DND-41 (cell line): Measurements from ENCODE around the gene PRR7.

ENCODE experiments used
- ATAC-seq: fragments of 200-7000 bp; cut with Tn5 transposase; 3 replicates; pipeline ENCODE4 v1.9.1; 2021; ENCODE audit warnings: low read depth; ENCODE audit not compliant: insufficient read depth
- DNase-seq: peaks from one replicate; pipeline ENCODE4 v3.0.0-alpha.2; 2020
- H2AFZ ChIP-seq: 2 replicates; pipeline ENCODE4 v1.6.0; 2012; ENCODE audit warnings: low read depth, low read length
- H3K27ac ChIP-seq: 2 replicates; pipeline ENCODE4 v1.5.1; 2012; ENCODE audit warnings: low read length, inconsistent platforms
- H3K27me3 ChIP-seq: fragments of 200-600 bp; sonication (generic); 2 replicates; pipeline ENCODE4 v1.6.0; 2012; ENCODE audit warnings: low read length, mild to moderate bottlenecking, inconsistent platforms; ENCODE audit not compliant: insufficient read depth, poor library complexity
- H3K36me3 ChIP-seq: 2 replicates; pipeline ENCODE4 v1.5.1; 2012; ENCODE audit warnings: low read length, inconsistent platforms; ENCODE audit not compliant: insufficient read depth
- H3K4me1 ChIP-seq: 2 replicates; pipeline ENCODE4 v1.5.1; 2012; ENCODE audit warnings: mild to moderate bottlenecking, low read length; ENCODE audit not compliant: insufficient read depth
- H3K4me2 ChIP-seq: 2 replicates; pipeline ENCODE4 v1.6.0; 2012; ENCODE audit warnings: mild to moderate bottlenecking, moderate library complexity, low read length, inconsistent platforms; ENCODE audit not compliant: insufficient read depth
- H3K4me3 ChIP-seq, 2 experiments: fragments of 200-600 bp in 1 of 2; shearing (Covaris generic) in 1 of 2; 2 replicates each; pipeline ENCODE4 v1.5.1; 2012 to 2016; ENCODE audit warnings: inconsistent platforms in 2 of 2, low read length in 2 of 2, mild to moderate bottlenecking in 2 of 2, low read depth in 1 of 2, moderate library complexity in 1 of 2
- H3K79me2 ChIP-seq: 2 replicates; pipeline ENCODE4 v1.6.0; 2012; ENCODE audit warnings: low read length, inconsistent platforms; ENCODE audit not compliant: insufficient read depth
- H3K9ac ChIP-seq: 2 replicates; pipeline ENCODE4 v1.6.0; 2012; ENCODE audit warnings: low read depth, mild to moderate bottlenecking, inconsistent platforms, low read length, moderate library complexity
- H3K9me3 ChIP-seq: 2 replicates; pipeline ENCODE4 v1.5.1; 2012; ENCODE audit warnings: low read length, moderate library complexity, mild to moderate bottlenecking, inconsistent platforms; ENCODE audit not compliant: insufficient read depth, severe bottlenecking
- H4K20me1 ChIP-seq: 2 replicates; pipeline ENCODE4 v1.6.0; 2012; ENCODE audit warnings: low read length; ENCODE audit not compliant: insufficient read depth
- CTCF ChIP-seq: IDR thresholded peaks from 2 replicates; pipeline ENCODE4 v1.5.1; 2012; ENCODE audit warnings: borderline replicate concordance, low read length, moderate library complexity, mild to moderate bottlenecking; ENCODE audit not compliant: poor library complexity, severe bottlenecking; ENCODE audit errors: extremely low read depth
- EZH2 ChIP-seq: IDR thresholded peaks from 3 replicates; pipeline ENCODE4 v1.6.1; 2012; ENCODE audit warnings: borderline replicate concordance, low read depth, mild to moderate bottlenecking, moderate library complexity, low read length, inconsistent platforms; ENCODE audit not compliant: severe bottlenecking

PRR7 gene

GRCh38 chr5:177402271-177403043 lies 44.2 kb upstream of the PRR7 start:
- H3K4me3 ChIP-seq, result no peak overlapping the region
- no peaks in the 10 kb centered on the region for H3K79me2 ChIP-seq
- no peak overlapping the region for H3K9ac ChIP-seq

DNA sequence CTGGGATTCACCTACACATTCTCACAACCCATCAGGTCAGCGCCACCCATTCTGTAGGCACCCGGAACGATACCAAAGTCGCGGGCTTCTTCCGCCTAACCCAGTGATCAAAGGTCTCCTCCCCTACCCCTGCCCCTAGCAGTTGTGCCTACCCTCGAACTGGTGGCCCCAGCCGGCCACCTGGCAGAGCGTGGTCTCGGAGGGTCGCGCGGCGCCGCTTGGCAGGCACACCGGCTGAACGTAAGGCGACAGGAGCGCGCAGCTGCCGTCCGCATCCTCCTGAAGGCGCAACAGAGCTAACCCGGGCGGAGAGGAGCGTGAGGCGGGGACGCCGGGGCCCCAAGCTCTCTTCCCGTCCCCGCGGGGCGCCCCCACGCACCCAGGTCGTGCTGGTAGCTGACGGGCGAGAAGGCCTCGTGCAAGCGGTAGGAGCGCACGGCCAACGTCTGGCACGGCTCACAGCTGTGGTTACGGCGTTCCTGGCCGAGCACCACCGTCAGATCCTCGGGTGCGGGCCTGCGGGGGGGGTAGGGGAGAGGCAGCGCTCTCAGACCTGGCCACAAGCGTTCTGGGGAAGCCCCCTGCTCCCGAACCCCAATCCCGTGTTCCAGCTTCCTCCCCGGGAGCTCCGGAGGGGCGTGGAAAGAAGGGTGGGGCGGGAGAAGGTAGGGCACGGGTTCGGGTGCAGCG lies 43.4 kb upstream of the PRR7 start:
- H4K20me1 ChIP-seq, result peaks cover 33% of the 10 kb centered on the region
- H2AFZ ChIP-seq, result no peak overlapping the region
- H3K9ac ChIP-seq, result peak overlapping the region; percentile 42; the same call in 1 of the 2 replicates
- ATAC-seq (peak; percentile 15), DNase-seq (no peak)
- H3K9me3 ChIP-seq, result no peaks in the 10 kb centered on the region
- peaks cover 54% of the 10 kb centered on the region for H3K27me3 ChIP-seq
- no peaks in the 10 kb centered on the region for H3K79me2 ChIP-seq
- no peak overlapping the region for H3K27ac ChIP-seq
- H3K4me1 ChIP-seq, result peaks cover 19% of the 10 kb centered on the region
- H3K36me3 ChIP-seq, result no peaks in the 10 kb centered on the region
- H3K4me2 ChIP-seq, result peak overlapping the region; percentile 81
- TF ChIP-seq EZH2 (peak; percentile 21), CTCF (no peak)
- peak overlapping the region in 1 of 2 experiments; percentile 47; a peak in 1 of 4 replicates for H3K4me3 ChIP-seq

More at GRCh38 chr5:177402271-177403043, 44.2 kb upstream of the PRR7 start:
- Histone ChIP-seq H3K36me3 (no peaks in the 10 kb centered on the region), H3K9me3 (no peaks in the 10 kb centered on the region), H4K20me1 (peaks cover 35% of the 10 kb centered on the region), H3K27me3 (peaks cover 54% of the 10 kb centered on the region), H3K4me2 (no peak overlapping the region), H3K27ac (no peak overlapping the region), H3K4me1 (peaks cover 19% of the 10 kb centered on the region), H2AFZ (no peak overlapping the region)
- TF ChIP-seq CTCF, result no peak
- TF ChIP-seq EZH2, result no peak
- ATAC-seq (no peak), DNase-seq (no peak)

DNA sequence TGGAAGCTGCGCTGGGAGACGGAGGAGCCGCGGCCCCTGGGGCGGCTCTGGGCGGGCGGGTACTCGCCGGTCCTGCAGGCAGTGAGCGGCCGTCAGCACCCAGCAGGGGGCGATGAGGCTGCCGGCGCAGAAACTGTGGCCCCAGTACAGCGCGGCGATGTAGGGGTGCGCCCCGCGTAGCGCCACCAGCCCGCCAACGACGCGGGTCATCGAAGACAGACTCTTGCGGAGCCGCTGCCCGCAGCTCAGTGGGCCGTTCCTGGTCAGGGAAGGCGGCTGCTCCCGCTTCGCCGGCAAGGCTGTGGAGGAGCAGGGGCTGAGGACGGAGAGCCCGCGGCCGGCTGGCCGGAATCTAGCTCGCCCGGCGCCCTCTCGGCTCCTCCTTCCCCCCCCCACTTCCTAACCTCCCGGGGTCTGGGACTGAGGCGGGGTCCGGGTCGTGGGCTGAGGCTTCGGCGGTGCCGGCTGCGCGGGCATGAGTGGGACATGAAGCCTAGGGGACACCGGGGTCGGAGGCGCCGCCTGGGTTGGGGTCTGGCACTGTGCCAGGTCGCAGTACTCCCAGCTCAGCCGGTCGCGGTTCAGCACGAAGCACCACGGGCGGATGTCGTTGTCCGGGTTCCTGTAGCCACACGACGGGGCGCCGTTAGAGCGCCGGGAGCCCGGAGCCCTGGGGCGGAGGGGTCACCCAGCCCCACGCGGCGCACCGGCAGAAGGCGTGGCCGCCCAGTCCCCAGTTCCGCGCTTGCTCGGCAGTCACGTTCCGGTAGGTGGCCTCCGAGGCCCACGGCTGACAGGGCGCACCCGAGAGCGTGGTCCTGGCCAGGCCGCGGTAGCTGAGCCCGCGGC lies 42.6 kb upstream of the PRR7 start:
- H3K27ac ChIP-seq, result no peak overlapping the region
- peak; percentile 69 for TF ChIP-seq CTCF
- TF ChIP-seq EZH2, result peak; percentile 94
- DNase-seq (peak; percentile 75), ATAC-seq (peak; percentile 85)
- H3K27me3 ChIP-seq, result peaks cover 54% of the 10 kb centered on the region
- peaks cover 32% of the 10 kb centered on the region for H4K20me1 ChIP-seq
- H3K9me3 ChIP-seq, result no peaks in the 10 kb centered on the region
- H2AFZ ChIP-seq, result peak overlapping the region; percentile 47; the same call in 1 of the 2 replicates
- peaks cover 19% of the 10 kb centered on the region for H3K4me1 ChIP-seq
- no peaks in the 10 kb centered on the region for H3K36me3 ChIP-seq
- H3K4me3 ChIP-seq, result peak overlapping the region in 1 of 2 experiments; percentile 47; a peak in 2 of 4 replicates
- H3K9ac ChIP-seq, result peak overlapping the region; percentile 42; the same call in 1 of the 2 replicates
- H3K4me2 ChIP-seq, result peak overlapping the region; percentile 81
- no peaks in the 10 kb centered on the region for H3K79me2 ChIP-seq
